ENCODE data around the gene ABCB11. TPM values are rescaled to one million over a fixed set of nuclear protein-coding genes. Genes with fewer than 3 reads are reported as not detected.
A peak's percentile ranks its signal among the peaks of the same experiment; 100 is the strongest.

The ABCB11 gene
- total RNA-seq, 6 experiments from 2014 or later = 21.3 to 128 (median 54.8) TPM

- Histone ChIP-seq H3K4me3 (no peak overlapping the region), H3K27ac (no peak overlapping the region), H3K36me3 (peaks cover 0 to 62% (median 27%) of the 10 kb centered on the region in 4 donors), H3K27me3 (no peaks in the 10 kb centered on the region), H3K4me1 (no peaks in the 10 kb centered on the region), H3K9me3 (no peaks in the 10 kb centered on the region)
- intact Hi-C loops (cut with DNase I) = no loop called here
- DNase-seq (no peak), ATAC-seq (no peak)
- TF ChIP-seq CTCF (IDR thresholded peaks at IDR 0.05) = no peak
- no peak for TF ChIP-seq POLR2A (IDR thresholded peaks at IDR 0.05)
- 93% methylated on average over 2 of the region's 2 CpGs for WGBS (ENCODE audit: insufficient coverage, low coverage, low lambda C conversion rate, missing lambda C conversion rate)
Measured at GRCh38 chr2:168986398-168986943, 44.7 kb downstream of the ABCB11 start.

- intact Hi-C loops (cut with DNase I) = no loop called here
- DNase-seq (no peak), ATAC-seq (no peak)
- Histone ChIP-seq H3K27me3 (no peaks in the 10 kb centered on the region), H3K4me1 (no peaks in the 10 kb centered on the region), H3K9me3 (no peaks in the 10 kb centered on the region), H3K4me3 (no peak overlapping the region), H3K36me3 (peaks cover 0 to 49% (median 21%) of the 10 kb centered on the region in 4 donors), H3K27ac (no peak overlapping the region)
- no peak for TF ChIP-seq CTCF (IDR thresholded peaks at IDR 0.05)
- 90% methylated on average over 2 of the region's 3 CpGs for WGBS (ENCODE audit: insufficient coverage, low coverage, low lambda C conversion rate, missing lambda C conversion rate)
Measured at GRCh38 chr2:168981651-168982050, 49.5 kb downstream of the ABCB11 start.

- no peaks in the 10 kb centered on the region for H3K27me3 ChIP-seq
- DNase-seq (peak; percentile 59 to 79 (median 62)), ATAC-seq (peak; percentile 80 to 92 (median 84))
- no peaks in the 10 kb centered on the region for H3K4me1 ChIP-seq
- H3K36me3 ChIP-seq = peaks cover 0 to 59% (median 20%) of the 10 kb centered on the region in 4 donors
- intact Hi-C loops (cut with DNase I) = no loop called here
- no peak overlapping the region for H3K4me3 ChIP-seq
- 20% methylated on average over 6 of the region's 6 CpGs for WGBS (ENCODE audit: insufficient coverage, low coverage, low lambda C conversion rate, missing lambda C conversion rate)
- no peak for TF ChIP-seq CTCF (IDR thresholded peaks at IDR 0.05)
- TF ChIP-seq POLR2A (IDR thresholded peaks at IDR 0.05) = no peak
- H3K9me3 ChIP-seq = no peaks in the 10 kb centered on the region
- H3K27ac ChIP-seq = peak overlapping the region in 2 of 3 donors; percentile 65 to 68
Measured at GRCh38 chr2:168978461-168978861, 52.7 kb downstream of the ABCB11 start.

GRCh38 chr2:168977608-168978007 lies 53.5 kb downstream of the ABCB11 start:
- Histone ChIP-seq H3K4me3 (no peak overlapping the region), H3K27me3 (no peaks in the 10 kb centered on the region), H3K4me1 (no peaks in the 10 kb centered on the region), H3K9me3 (no peaks in the 10 kb centered on the region), H3K36me3 (peaks cover 0 to 61% (median 20%) of the 10 kb centered on the region in 4 donors), H3K27ac (peak overlapping the region in 1 of 3 donors; percentile 68)
- 91% methylated on average over 4 of the region's 4 CpGs for WGBS (ENCODE audit: insufficient coverage, low coverage, low lambda C conversion rate, missing lambda C conversion rate)
- no peak for TF ChIP-seq POLR2A (IDR thresholded peaks at IDR 0.05)
- TF ChIP-seq CTCF (IDR thresholded peaks at IDR 0.05) = no peak
- intact Hi-C loops (cut with DNase I) = no loop called here
- no peak for DNase-seq
- ATAC-seq = no peak
